COR-L47 (cell line): ENCODE measurements around the gene C10orf90.

Experiments used
- DNase-seq: peaks from one replicate; lab custom pipeline; 2025; lab: John Stamatoyannopoulos, UW

C10orf90 gene

DNA sequence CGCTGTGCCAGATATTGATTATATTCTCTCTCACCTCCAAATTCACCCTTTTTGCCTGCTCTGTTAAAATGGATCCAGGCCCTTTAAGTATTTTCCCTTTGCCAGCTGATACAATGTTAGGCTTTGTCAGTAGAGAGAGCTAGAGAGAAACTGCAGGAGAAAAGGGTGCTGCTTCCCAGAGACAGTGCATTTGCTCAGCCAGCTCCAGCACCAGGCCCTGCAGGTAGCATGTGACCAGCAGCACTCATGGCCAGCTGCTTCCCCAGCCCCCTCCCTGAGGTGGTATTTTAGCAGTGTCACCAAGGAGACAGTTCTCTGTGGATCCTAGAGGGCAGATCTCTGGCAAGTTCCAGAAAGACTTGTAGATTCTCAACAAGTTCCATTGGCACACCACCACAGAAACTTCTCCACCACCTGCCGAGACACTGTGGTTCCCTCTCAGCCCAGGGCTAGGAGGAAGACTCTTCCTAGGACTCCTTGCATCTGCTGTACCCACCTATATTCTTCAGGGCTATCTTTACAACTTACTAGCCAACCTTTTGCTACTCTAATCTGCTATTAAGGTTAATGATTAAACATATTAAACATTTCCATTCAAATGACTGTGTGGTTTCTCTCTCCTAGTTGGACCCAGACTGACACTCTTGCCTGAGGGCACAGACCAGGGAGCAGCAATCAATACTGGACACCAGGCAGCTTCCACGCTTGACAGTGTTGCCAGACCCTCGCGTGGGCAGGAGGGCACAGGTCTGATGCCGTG is 246.6 kb downstream of the C10orf90 start:
- DNase-seq = no peak

DNA sequence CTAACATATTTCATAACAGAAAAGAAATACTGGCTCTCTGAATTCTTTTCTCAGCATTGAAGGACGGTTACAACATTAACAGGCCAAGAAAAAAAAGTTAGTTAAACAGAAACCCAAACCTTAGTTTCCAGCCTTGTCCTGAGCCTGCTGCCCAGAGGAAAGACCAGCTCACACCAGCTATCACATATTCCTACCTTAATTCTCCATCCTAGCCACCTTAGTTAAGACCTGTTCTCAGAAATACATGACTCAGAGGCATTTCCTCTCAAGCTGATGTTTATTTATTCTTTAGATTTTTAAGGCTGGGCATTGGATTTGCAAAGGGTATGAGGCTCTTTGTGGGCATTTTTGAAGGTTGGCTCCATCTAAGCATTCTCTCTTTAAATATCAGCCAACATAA is 247.9 kb downstream of the C10orf90 start:
- DNase-seq = no peak

DNA sequence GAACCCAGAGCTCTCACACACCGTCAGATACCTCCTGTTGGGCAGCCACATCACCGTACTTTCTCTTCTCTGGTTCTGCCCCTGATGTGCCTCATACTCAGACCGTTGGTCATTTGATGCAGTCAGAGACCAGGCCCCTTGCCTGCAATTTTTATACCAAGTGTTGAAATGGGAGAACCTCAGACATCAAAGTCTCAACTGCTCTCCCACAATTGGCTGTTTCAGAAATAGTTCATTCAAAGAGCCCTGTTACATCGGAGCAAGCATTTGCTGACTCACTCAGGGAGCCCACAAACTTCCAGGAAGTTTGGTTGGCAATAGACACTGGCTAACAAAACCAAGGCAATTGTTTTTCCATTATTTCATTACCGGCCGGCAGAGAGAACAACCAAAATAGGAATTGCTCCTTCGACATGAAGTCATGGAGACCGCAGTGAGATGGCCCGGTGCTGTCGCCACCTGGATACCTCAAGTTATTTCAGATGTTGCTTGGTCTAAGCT is 248.7 kb downstream of the C10orf90 start:
- DNase-seq = no peak

DNA sequence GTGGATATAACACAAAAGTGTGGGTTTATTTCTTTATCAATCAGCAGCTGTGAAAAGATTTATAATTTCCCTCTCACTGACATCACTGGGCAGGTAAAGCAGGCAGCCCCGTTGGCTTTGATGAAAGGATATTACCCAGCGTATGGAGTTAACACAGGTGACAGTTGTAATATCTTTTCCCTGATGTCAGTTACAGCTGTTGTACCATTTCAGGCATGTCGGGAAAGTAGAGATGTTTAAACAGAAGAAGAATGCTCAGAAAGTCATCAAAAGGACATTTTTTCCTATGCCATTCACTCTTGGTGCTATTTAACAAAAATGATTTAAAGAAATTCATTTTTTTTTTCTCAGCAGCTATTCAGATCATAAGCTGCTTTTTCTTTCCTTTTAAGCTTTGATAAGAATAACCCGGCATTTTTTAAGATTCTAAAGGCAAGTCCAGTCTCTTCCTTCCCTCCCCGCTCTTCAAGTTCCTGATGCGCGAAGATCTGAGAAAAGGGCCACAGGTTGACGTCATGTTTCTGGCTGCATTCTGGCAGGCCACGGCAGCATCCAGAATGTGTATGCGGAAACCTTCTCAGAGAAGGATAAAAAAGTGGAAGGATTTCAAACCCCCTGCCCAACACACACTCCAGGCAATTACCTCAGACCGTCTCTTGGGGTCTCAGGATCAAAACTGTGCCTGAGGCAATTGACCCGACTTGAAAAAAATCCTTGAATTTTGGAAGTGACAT is 249.8 kb downstream of the C10orf90 start:
- no peak for DNase-seq

DNA sequence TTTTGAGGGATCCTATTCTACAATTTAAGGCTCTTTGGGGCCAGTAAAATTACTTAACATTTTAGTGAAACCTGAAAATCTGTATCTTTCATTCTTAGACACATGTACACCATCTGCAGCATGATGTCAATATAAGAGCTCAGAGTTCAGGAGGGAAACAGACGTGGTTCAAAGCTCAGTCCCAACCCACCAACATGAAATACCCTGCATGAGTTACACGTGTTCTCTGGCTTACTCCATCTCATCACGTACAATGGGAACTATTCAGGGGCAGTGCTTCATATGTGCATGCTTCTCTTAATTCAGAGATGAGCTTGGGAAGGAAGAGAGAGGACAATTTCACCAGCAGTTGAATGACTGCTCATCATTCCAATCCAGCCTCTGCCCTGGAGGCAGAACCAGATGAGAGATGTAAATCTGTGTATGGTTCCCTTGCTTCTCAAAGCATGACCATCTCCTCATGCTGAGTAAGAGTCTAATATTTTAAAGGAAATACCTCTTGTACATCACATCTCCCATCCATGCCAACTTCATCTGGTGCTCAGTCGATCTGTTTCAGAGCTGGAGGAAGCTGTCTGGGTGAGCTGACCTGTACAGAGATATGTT is 253.2 kb downstream of the C10orf90 start:
- DNase-seq = no peak

DNA sequence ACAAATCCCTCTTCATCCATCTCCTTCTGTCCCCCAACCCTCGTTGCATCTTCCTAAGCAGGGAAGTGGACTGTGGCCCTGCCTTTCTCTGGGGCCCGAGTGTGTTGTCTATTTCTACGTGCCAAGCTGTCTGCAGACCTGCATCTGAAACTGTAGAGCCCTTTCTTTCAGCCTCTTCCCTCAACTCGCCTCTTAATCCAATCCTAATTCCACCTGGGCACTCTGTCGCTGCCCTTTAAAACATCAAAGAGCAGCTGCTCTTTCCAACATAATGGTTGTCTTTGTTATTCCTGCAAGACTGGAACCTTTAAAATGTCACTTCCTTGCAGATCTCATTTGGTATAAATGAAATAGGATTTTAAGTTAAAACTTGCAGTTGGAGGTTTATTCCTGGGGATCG is 260.7 kb downstream of the C10orf90 start:
- DNase-seq = no peak

DNA sequence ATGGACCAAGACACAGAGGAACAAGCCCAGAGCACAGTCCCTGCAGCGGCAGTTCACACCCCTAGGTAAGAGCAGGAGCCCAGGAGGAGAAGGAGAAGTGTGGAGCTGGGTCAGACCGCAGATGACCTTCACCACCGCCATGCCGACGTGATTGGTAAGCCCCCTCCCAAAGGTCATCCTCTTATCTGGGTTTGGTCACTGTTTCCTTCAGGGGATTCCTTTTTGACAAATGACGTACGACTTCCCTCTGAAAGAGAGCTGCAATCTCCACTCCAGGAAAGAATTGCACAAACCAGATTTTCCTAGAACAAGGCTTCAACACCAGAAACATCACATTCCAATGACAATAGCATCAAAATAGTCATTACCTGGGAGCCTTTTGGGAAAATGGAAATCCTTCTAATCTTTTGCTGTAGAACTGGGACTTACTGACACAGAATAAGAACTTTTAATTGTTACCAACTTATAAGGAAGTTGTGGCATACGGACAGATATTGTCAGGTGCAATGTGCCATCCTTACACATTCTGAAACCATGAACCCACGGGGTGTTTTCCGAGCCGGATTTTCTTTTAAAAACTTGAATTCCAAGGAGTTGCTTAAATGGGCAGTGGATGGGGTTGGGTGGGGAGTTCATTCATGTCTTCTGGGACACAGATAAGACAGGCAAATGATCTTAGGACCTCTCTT is 261.4 kb downstream of the C10orf90 start:
- no peak for DNase-seq

DNA sequence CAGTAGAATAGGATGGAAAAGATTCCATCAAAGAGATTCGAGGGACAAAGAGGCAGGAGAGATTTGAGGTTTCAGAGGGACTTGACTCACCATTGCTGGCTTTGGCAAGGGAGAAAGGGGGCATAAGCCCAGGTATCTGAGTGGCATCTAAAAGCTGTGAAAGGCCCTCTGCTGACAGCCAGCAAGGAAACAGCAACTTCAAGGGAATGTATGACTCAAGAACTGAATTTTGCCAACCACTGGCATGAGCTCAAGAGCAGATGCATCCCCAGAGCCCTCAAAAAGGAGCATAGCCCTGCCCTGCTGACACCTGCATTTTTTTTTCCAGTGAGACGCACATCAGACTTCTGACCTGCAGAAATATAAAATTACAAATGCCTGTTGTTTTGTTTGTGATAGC is 262.7 kb downstream of the C10orf90 start:
- no peak for DNase-seq

DNA sequence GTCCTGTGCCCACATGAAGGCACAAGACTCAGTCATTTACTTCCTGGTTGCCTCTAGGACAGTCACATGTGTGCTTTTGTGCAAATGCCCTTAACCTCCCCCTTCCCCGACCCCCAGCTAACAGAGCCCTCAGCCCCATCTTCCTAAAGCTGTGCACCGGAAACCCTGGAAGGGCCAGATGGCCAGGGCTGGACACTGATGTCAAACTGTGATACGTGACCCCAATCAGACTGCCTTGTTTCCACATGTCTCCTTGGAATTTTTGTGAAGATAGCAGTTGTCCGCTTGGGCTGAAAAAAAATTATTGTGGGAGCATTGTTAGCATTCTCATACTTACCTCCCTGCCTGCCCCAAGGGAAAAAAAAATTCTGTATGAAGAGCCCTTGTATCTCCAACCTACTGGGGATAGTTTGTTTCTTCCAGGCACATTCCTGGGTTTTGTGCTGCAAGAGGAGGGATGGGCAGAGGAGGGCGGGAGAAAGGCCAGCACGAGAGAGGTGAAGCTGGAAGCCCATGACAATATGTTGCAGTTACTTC is 265.2 kb downstream of the C10orf90 start:
- no peak for DNase-seq

DNA sequence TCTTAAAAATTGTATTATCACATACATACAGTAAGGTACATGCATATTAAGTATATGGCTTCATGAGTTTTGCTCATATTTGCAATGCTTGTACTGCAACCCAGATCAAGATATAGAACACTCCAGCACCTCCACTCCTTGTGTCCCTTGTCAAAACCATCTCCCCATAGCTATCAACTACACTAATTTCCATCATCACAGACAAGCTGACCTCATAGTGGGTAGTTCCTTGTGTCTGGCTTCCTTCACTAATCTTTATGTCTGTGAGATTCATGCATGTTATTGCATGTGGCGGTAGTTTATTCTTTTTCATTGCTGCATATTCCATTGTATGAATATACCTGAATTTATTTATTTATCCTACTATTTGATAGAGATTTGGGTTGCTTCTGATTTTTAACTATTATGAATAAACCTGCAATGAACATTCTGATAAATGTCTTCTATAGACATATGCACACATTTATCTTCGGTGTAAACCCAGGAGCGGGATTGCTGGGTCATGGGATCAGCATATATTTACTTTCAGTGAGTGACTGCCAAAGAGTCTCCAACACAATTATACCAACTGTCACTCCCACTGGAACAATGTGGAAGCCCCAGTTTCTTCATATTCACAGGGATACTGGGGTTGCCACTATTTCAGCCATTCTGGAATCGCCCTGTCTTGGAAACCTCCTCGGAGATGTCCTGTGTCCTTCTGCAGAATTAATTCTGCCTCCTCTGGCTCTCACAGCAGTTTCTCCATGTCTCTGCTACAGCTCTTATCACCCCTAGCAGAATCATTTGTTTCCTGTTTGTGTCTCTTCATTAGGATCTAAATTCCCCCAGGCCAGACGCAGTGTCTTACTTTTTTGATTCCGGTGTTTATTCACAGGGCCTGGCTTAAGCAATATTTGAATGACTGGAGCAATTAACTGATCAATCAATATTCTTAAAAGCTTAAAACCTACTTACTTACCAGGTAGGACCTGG is 267.5 kb downstream of the C10orf90 start:
- DNase-seq = no peak

DNA sequence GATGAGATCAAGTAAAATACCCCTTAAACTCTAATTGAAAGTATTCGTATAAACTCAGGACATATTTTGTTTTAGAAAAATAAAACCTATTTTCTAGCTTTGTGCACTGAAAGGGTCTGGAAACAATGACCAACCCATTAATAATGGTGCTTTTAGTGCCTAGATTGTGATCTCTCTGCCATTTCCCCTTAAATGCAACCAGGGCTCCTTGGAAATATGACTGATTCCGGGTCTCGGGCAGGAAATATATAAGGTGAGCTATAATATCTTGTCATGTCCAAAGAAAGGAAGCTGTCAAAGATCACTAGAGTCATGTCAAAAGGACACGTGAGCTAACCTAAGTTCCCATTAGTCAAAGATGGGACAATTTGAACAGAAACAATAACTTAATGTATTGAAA is 269.9 kb downstream of the C10orf90 start:
- DNase-seq = no peak

DNA sequence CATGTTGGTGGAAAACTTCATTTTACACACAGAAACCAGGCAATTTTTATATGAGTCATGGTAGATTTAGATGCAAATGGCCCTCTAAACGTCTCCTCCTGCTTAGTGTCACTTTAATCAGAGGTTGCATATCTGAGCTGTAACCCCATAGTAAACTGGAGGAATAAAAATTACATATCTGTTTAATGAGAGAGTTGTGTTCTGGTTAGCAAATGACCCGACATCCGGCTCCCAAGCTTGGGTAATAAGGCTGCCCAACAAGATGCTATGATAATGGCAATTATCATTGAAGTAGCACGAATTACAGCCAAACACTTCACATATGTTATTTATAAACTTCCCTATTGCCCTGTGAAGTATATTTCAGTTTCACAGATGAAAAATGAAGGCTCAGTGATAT is 271.6 kb downstream of the C10orf90 start:
- DNase-seq = no peak

DNA sequence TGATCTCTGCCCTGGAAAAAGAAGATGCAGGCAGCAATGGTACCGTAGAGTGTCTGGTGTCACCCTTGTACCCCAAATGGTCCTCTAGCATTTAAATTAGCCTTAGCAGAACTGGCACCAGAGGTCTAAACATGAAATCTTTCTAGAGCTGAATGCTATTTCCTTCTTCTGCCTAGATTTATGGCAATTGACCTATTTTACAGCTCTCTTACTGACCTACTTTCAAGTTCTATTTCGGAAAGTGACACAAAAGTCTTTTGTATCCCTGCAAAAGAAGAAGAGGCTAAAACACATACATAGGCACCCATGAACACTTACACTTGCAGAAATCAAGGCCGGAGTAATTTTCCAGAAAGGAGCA is 272.1 kb downstream of the C10orf90 start:
- DNase-seq = no peak

DNA sequence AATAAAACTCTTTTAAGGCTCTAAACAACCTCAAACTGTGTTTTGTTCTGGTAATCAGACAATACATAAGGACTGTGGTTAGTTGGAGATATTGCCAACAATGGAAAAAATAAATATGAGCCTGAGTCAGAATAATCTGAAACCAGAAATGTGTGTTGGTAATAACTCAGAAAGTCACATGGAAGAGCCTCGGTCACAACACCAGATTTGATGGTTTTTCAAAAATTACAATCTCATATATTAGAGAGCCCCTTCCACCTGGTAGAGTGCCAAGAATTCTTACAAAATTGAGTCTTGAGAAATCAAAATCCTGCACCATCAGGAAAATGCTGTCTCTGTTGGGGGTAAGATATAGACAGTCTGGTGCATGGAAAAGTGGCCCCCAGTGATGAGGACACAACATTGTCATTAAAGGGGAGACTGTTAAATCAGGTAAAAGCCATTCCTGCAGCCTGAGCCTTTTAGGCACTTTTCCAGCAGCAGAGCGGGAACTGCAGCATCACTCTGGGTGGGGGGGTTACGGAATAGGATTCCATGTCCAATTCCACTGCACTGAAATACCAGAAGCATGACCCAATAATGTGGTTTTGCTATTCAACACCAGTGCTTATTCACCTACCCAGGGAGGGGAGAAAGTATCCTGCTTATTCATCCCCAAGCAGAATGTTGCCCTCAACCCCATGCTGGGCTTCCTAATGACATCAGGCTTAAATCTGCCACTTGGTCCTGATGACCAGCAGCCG is 272.7 kb downstream of the C10orf90 start:
- DNase-seq = no peak

DNA sequence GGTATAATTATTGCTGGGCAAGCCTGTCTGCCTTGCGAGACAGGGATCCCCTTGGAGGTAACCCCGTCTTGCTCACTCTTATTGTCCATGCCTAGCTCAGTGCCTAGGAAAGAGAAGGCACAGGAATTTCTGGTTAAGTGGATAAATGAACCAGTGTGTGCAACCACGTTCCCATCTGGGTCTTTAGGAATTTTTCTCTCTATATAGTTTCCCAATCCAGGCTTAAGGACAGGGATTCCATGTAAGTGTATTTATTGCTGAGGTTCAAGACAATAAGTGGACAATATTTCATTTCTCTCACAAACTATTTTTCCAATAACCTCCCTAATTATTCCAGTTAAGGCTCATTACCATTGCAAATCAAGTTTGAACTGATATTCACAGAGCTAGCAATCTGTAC is 273.3 kb downstream of the C10orf90 start:
- no peak for DNase-seq

DNA sequence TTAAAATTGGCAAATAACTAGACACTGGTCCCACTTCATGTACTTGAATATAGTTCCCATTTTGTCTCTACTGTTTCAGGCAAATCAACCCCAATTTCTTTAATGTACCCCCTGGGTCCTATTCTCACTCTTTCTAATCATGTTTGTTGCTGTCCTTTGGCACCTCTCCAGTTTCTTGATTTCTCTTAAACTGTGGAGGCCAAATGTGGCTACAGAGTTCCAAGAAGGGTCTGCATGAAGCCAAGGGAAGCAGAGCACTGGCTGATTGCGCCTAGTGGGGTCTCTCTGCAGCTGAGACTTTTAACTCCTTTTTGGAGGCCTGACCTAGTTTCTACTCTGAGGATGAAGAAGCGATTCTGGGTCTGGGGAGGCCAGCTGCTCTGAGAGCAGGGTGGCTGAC is 275.5 kb downstream of the C10orf90 start:
- DNase-seq = no peak

DNA sequence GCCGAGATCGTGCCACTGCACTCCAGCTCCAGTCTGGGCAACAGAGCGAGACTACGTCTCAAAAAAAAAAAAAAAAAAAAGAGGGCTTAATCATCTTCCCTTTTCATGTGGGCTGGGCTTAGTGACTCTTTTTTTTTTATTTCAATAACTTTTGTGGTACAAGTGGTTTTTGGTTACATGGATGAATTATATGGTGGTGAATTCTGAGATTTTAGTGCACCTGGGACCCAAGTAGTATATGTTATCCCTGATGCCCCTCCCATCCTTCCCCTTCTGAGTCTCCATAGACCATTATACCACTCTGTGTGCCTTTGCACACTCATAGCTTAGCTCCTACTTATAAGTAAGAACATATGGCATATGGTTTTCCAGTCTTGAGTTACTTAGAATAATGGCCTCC is 277.4 kb downstream of the C10orf90 start:
- no peak for DNase-seq

DNA sequence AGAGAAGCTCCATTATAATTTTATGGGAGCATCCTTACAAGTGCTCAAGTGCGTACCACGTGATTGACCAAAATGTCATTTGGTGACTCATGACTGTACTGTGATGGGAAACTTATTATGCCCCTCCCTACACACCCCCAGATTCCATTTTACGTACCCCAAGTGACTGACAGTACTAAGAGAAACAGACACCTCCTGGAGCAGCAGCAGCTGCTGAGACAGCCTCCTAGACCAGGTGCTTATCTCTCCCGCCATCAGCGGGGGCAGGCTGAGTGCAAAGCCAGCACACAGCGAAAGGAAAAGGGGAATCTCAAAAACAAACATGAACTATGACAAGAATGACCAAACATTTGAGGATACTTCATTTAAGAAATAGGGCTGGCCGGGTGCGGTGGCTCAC is 278.0 kb downstream of the C10orf90 start:
- no peak for DNase-seq

DNA sequence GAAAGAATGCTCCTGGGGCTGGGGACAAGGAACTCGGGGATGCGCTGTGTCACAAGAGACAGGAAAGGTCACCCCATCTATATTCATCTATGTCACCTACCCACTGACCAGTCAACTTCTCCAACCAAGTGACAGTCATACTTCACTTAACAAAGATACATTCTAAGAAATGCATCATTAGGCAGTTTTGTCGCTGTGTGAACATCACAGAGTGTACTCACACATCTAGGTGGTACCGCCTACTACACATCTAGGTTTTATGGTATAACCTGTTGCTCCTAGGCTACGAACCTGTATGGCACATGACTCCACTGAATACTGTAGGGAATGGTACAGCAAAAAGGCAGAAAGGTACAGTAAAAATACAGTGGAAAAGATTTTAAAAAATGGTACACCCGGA is 278.4 kb downstream of the C10orf90 start:
- DNase-seq = no peak

DNA sequence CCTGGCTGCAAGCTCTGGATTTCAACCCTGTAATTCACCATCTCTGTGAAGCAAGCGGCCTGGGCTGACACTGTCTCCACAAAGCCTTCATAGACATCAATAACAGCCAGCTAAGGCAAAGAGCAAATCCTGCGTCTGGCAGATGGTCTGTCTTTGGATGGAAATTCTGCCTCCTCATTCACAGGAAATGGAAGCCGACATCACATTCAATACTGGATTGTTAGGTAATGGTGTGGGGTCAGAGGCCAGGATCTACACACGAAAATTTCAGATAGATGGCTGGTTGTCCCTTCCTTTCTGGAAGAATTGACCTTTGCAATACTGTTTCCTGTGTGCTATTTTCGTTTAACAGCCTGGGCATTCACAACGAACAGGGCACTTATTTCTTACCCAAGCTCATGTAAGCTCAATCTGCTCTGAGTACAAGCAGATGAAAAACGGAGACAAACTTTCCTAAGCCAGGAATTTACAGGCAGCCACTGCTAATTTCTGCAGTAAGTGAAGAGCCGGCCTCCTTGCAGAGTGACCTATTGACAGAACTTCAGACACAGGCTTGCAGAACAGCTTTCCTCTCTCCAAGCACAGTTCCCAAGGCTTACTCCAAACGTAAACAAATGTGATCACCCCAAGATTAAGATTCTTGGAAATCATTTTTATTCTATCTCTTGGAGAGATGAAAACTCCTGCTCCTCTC is 279.2 kb downstream of the C10orf90 start:
- no peak for DNase-seq
